MCF 10A (cell line): ENCODE data around the gene MYCN. TPM values are rescaled to one million over a fixed set of nuclear protein-coding genes. Genes with fewer than 3 reads are reported as not detected.

Experiments used
- BruUV-seq: library from RNA; stranded (reverse); fragments of 400-500 nt; replicated peaks from 2 replicates; lab custom pipeline; 2021; lab: Mats Ljungman, UMichigan
- CTCF ChIA-PET: fragments of 300-600 bp; sonication (Branson Sonifier 250); formaldehyde crosslinking; extraction: SDS; loops from one replicate; lab custom pipeline; 2021; ENCODE audit warnings: antibody characterized with exemption, inconsistent platforms; lab: Yijun Ruan, JAX
- POLR2A ChIA-PET: fragments of 300-600, 350-650 bp; sonication (Branson Sonifier 250); formaldehyde crosslinking; extraction: SDS; loops from one replicate; lab custom pipeline; 2020; ENCODE audit warnings: antibody characterized with exemption, inconsistent platforms; lab: Yijun Ruan, JAX
- DNase-seq: peaks from one replicate; pipeline ENCODE4 v3.0.0-alpha.2; 2018; ENCODE audit not compliant: unreplicated experiment
- H3K27ac Mint-ChIP-seq: one replicate; pipeline ENCODE4 v1.8.0; 2022; ENCODE audit warnings: mild to moderate bottlenecking, low read depth, mixed read lengths; ENCODE audit not compliant: unreplicated experiment
- H3K27me3 Mint-ChIP-seq: one replicate; pipeline ENCODE4 v1.8.0; 2022; ENCODE audit warnings: mixed read lengths; ENCODE audit not compliant: insufficient read depth, unreplicated experiment
- H3K36me3 Mint-ChIP-seq: one replicate; pipeline ENCODE4 v1.8.0; 2022; ENCODE audit warnings: mild to moderate bottlenecking, moderate library complexity, mixed read lengths; ENCODE audit not compliant: insufficient read depth, unreplicated experiment
- H3K4me1 Mint-ChIP-seq: one replicate; pipeline ENCODE4 v1.8.0; 2022; ENCODE audit warnings: mixed read lengths; ENCODE audit not compliant: insufficient read depth, unreplicated experiment
- H3K4me3 Mint-ChIP-seq: one replicate; pipeline ENCODE4 v1.8.0; 2022; ENCODE audit warnings: mild to moderate bottlenecking, moderate library complexity, mixed read lengths; ENCODE audit not compliant: unreplicated experiment
- H3K9me3 Mint-ChIP-seq: one replicate; pipeline ENCODE4 v1.8.0; 2022; ENCODE audit warnings: mixed read lengths; ENCODE audit not compliant: unreplicated experiment
- CTCF ChIP-seq: fragments of 200-600 bp; IDR thresholded peaks from one replicate; pipeline ENCODE4 v1.8.0; 2022; ENCODE audit warnings: antibody characterized with exemption, mild to moderate bottlenecking; ENCODE audit not compliant: unreplicated experiment
- intact Hi-C: fragments of 100-400 bp; cut with micrococcal nuclease; formaldehyde crosslinking; loops from 2 replicates; pipeline ENCODE4 v1.14.1; 2022
- total RNA-seq: library from RNA; stranded (reverse); gene quantifications from 2 replicates; pipeline ENCODE4 v1.2.3, GENCODE V29; 2022

The MYCN gene
- total RNA-seq, 1 experiment from 2014 or later: not detected

- H3K4me1 Mint-ChIP-seq: no peaks in the 10 kb centered on the region
- intact Hi-C loops: no loop called here
- no peak for DNase-seq
- BruUV-seq: no TSS peak
- no peak overlapping the region for H3K27ac Mint-ChIP-seq
- no peaks in the 10 kb centered on the region for H3K27me3 Mint-ChIP-seq
- no peak overlapping the region for H3K4me3 Mint-ChIP-seq
- POLR2A ChIA-PET: no interaction called here
- no peaks in the 10 kb centered on the region for H3K36me3 Mint-ChIP-seq
- CTCF ChIA-PET: interaction anchor here (0.7 kb wide), 1 partner anchor 134 kb away, joined by 3 read pairs; no protein-coding TSS in a partner anchor
- peaks cover 15% of the 10 kb centered on the region for H3K9me3 Mint-ChIP-seq
- no peak for TF ChIP-seq CTCF
These were observed 50.1 kb downstream of the MYCN start for GRCh38 chr2:15990151-15991101.

DNA sequence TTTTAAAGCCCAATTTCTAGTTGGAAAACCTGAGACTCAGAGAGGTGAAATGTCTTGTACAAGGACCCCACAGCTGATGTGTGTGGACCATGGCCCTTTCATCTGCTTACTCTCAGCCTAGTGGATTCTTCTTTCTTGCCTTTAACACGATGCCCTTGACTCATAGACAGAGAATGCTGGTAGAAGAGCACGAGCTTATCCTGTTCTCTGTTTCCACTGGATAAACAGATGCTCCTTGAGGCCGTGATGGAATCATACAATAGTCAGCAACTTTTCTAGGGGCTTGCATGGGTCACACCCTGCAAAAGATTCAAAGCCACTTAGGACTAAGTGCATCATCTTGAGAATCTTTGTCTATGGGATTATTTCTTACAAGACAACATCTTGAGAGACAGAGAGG, 50.9 kb downstream of the MYCN start:
- TF ChIP-seq CTCF: no peak
- Mint-ChIP-seq H3K9me3 (peaks cover 15% of the 10 kb centered on the region), H3K27ac (no peak overlapping the region), H3K27me3 (no peaks in the 10 kb centered on the region), H3K4me1 (no peaks in the 10 kb centered on the region), H3K4me3 (no peak overlapping the region), H3K36me3 (no peaks in the 10 kb centered on the region)
- DNase-seq: no peak
- POLR2A ChIA-PET: no interaction called here
- no TSS peak for BruUV-seq
- CTCF ChIA-PET: no interaction called here
- intact Hi-C loops: no loop called here

DNA sequence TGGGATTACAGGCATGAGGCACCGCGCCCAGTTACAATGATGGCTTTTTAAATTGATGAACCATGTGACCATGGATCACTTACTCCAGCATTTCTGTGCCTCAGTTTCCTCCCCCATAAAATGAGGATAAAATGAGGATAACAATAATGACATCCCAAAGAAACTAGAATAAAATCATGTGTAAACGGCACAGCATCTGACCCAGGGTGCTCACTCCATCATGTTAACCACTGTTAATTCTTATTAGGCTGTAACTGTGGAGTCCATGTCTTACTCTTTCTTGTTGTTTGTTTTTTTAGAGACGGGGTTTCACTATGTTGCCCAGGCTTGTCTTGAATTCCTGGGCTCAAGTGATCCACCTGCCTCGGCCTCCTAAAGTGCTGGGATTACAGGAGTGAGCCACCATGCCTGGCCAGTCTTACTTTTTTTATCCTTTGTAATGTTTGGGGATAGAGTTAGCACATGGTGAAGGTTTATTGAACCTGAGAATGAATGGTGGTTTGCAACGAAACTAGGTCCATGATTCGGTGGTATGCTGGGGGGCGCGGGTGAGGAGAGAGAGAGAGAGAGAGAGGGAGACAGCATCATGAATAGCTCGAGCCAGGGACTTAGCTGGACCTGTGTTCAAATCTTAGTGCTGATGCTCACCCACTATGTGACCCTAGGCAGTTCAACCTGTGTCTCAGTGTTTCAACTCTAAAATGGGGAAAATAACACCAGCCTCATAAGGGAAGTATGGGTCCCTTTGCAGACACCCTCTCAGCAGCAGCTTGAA, 52.3 kb downstream of the MYCN start:
- Mint-ChIP-seq H3K4me3 (no peak overlapping the region), H3K27ac (no peak overlapping the region), H3K36me3 (no peaks in the 10 kb centered on the region), H3K4me1 (no peaks in the 10 kb centered on the region), H3K27me3 (no peaks in the 10 kb centered on the region), H3K9me3 (peaks cover 15% of the 10 kb centered on the region)
- POLR2A ChIA-PET: no interaction called here
- no peak for TF ChIP-seq CTCF
- no TSS peak for BruUV-seq
- CTCF ChIA-PET: no interaction called here
- intact Hi-C loops: no loop called here
- no peak for DNase-seq

DNA sequence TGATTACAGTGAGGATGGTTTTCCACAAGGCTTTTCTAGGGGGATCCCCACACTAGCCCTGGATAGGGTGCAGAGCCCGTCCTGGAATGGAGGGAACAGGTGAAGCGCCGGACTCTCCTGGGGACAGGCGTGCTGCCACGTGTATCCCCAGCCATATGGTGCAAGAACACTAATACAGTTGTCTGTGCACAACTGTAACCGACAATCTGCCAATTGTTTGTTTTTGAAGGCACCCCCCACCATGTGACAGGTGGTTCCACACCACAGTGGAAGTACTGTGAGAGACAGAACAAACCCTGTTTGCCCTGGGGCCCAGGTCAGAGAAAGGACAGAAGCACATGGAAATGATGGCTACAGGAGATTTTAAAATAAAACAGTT, 52.9 kb downstream of the MYCN start:
- no peak for DNase-seq
- POLR2A ChIA-PET: no interaction called here
- CTCF ChIA-PET: interaction anchor here (0.7 kb wide), 1 partner anchor 17 kb away, joined by 4 read pairs; no protein-coding TSS in a partner anchor

More for the DNA sequence above, 52.9 kb downstream of the MYCN start:
- Mint-ChIP-seq H3K4me1 (no peaks in the 10 kb centered on the region), H3K4me3 (no peak overlapping the region), H3K27me3 (no peaks in the 10 kb centered on the region), H3K27ac (no peak overlapping the region), H3K9me3 (peaks cover 15% of the 10 kb centered on the region), H3K36me3 (no peaks in the 10 kb centered on the region)
- intact Hi-C loops: no loop called here
- no peak for TF ChIP-seq CTCF
- no TSS peak for BruUV-seq
